Colonic mucosa (tissue), 4 donors: ENCODE results near the gene INSM1. TPM values are rescaled to one million over a fixed set of nuclear protein-coding genes. Genes with fewer than 3 reads are reported as not detected.
"Not testable (repeated sequence)": the region's sequence is repeated elsewhere in the genome, so short reads cannot be mapped to it uniquely, and the experiment has no call there.

Source experiments
- DNase-seq: peaks from one replicate; pipeline ENCODE4 v3.0.0-alpha.2; 2020
- H3K27ac ChIP-seq: fragments of 200-600 bp; one replicate; pipeline ENCODE4 v1.8.0; 2021
- H3K27me3 ChIP-seq: fragments of 200-600 bp; one replicate; pipeline ENCODE4 v1.8.0; 2021
- H3K36me3 ChIP-seq: fragments of 200-600 bp; one replicate; pipeline ENCODE4 v1.8.0; 2021
- H3K4me1 ChIP-seq: fragments of 200-600 bp; one replicate; pipeline ENCODE4 v1.8.0; 2021; ENCODE audit warnings: mild to moderate bottlenecking
- H3K4me3 ChIP-seq: fragments of 200-600 bp; one replicate; pipeline ENCODE4 v1.8.0; 2021
- H3K9ac ChIP-seq, 2 donors: one replicate each; pipeline ENCODE4 v1.7.0; 2013; ENCODE audit warnings: control low read depth in 2 of 2, low read depth in 2 of 2, low read length in 2 of 2
- H3K9me3 ChIP-seq: fragments of 200-600 bp; one replicate; pipeline ENCODE4 v1.8.0; 2021
- intact Hi-C: fragments of 100-400 bp; cut with DNase I; formaldehyde crosslinking; loops from one replicate; pipeline ENCODE4 v1.14.1; 2022
- total RNA-seq, 2 donors: library from RNA; stranded (reverse); fragmentation: NEBNext Ultra II Directional in 1 of 2; extraction: Animal tissue kit (Norgen Biotek cat#: 25700) in 1 of 2; gene quantifications; one replicate each; pipeline ENCODE4 v1.2.1, GENCODE V29; 2021
- TF ChIP-seq, protein P1 (sequence below): fragments of 200-600 bp; IDR thresholded peaks from one replicate; pipeline ENCODE4 v1.8.0; 2022; ENCODE audit warnings: antibody characterized with exemption, mild to moderate bottlenecking
- donor health status: healthy.
- donor health status: DM: no; HTN: no; CAD: no.
- donor health status: DM: no; HTN: no; CAD: no.

The INSM1 gene
- total RNA-seq, 2 donors from 2014 or later: 5.0 to 8.6 TPM

DNA sequence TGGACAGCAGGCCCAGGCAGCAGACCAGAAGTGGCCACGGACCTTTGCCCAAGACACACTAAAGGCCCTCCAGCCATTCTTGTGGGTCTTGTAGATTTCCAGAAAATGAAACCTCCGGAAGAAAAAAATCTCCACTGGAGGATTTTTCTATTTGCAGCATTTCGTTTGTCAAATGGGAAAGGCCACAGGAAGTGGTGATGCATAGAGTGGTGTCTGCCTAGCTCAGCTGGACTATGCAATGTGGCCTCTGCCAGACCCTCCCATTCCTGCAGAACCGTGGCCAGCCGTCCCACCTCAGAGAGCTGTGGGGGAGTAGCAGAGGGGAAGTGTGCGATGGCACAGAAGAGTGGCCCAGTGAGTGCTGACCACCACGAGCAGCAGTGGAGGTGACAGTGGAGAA is 24.0 kb upstream of the INSM1 start:
- DNase-seq: no peak

DNA sequence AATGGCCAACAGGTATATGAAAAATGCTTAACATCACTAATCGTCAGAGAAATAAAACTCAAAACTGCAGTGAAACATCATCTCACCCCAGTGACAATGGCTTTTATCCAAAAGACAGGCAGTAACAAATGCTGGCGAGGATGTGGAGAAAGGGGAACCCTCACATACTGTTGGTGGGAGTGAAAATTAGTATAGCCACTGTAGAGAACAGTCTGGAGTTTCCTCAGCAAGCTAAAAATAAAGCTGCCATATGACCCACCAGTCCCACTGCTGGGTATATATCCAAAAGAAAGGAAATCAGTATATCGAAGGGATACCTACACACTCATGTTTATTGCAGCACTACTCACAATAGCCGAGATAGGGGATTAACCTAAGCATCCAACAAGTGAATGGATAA is 23.4 kb upstream of the INSM1 start:
- no peak overlapping the region for H3K27ac ChIP-seq
- no peaks in the 10 kb centered on the region for H3K9me3 ChIP-seq
- H3K4me1 ChIP-seq: no peaks in the 10 kb centered on the region
- no peak overlapping the region for H3K9ac ChIP-seq
- H3K27me3 ChIP-seq: no peaks in the 10 kb centered on the region
- H3K36me3 ChIP-seq: no peaks in the 10 kb centered on the region
- TF ChIP-seq, protein P1, sequence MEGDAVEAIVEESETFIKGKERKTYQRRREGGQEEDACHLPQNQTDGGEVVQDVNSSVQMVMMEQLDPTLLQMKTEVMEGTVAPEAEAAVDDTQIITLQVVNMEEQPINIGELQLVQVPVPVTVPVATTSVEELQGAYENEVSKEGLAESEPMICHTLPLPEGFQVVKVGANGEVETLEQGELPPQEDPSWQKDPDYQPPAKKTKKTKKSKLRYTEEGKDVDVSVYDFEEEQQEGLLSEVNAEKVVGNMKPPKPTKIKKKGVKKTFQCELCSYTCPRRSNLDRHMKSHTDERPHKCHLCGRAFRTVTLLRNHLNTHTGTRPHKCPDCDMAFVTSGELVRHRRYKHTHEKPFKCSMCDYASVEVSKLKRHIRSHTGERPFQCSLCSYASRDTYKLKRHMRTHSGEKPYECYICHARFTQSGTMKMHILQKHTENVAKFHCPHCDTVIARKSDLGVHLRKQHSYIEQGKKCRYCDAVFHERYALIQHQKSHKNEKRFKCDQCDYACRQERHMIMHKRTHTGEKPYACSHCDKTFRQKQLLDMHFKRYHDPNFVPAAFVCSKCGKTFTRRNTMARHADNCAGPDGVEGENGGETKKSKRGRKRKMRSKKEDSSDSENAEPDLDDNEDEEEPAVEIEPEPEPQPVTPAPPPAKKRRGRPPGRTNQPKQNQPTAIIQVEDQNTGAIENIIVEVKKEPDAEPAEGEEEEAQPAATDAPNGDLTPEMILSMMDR: no peak
- DNase-seq: no peak
- no peak overlapping the region for H3K4me3 ChIP-seq
- intact Hi-C loops: no loop called here

More for the DNA sequence above, 24.0 kb upstream of the INSM1 start:
- H3K9ac ChIP-seq: no peak overlapping the region
- TF ChIP-seq, protein P1: no peak
- H3K9me3 ChIP-seq: no peaks in the 10 kb centered on the region
- no peak overlapping the region for H3K4me3 ChIP-seq
- no peaks in the 10 kb centered on the region for H3K27me3 ChIP-seq
- intact Hi-C loops: no loop called here
- no peak overlapping the region for H3K27ac ChIP-seq
- no peaks in the 10 kb centered on the region for H3K4me1 ChIP-seq
- no peaks in the 10 kb centered on the region for H3K36me3 ChIP-seq

DNA sequence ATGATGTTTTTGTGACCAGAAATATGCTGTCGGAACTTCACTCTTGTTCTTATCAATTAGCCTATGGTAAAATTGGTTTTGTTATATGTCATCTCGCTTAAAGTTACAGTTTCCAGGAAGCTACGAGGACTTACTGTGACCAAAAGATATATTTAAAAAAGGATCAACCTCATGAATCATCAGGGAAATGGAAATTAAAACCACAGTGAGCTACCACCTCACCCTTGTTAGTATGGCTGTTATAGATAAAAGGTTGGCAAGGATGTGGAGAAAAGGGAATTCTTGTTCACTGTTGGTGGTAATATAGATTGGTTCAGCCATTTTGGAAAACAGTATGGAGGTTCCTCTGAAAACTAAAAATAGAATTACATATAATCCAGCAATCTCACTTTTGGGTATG is 14.3 kb upstream of the INSM1 start:
- TF ChIP-seq, protein P1: no peak
- Histone ChIP-seq H3K9me3 (no peaks in the 10 kb centered on the region), H3K4me3 (no peak overlapping the region), H3K36me3 (no peaks in the 10 kb centered on the region), H3K27me3 (no peaks in the 10 kb centered on the region), H3K27ac (no peak overlapping the region), H3K9ac (no peak overlapping the region), H3K4me1 (no peaks in the 10 kb centered on the region)
- no peak for DNase-seq
- intact Hi-C loops: no loop called here

DNA sequence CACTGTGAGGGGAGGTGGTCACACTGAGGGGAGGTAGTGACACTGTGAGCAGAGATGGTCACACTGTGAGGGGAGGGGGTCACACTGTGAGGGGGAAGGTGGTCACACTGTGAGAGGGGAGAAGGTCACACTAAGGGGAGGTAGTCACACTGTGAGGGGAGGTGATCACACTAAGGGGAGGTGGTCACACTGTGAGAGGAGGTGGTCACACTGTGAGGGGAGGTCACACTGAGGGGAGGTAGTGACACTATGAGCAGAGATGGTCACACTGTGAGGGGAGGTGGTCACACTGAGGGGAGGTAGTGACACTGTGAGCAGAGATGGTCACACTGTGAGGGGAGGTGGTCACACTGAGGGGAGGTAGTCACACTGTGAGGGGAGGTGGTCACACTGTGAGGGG is 12.4 kb upstream of the INSM1 start:
- H3K27ac ChIP-seq, H3K9ac ChIP-seq, H3K27me3 ChIP-seq: not testable (repeated sequence)

GRCh38 chr20:20358801-20359200 is 9.1 kb upstream of the INSM1 start:
- intact Hi-C loops: no loop called here
- Histone ChIP-seq H3K9me3 (no peaks in the 10 kb centered on the region), H3K4me3 (no peak overlapping the region), H3K9ac (no peak overlapping the region), H3K27ac (no peak overlapping the region), H3K36me3 (no peaks in the 10 kb centered on the region), H3K4me1 (no peaks in the 10 kb centered on the region), H3K27me3 (peaks cover 12% of the 10 kb centered on the region)
- TF ChIP-seq, protein P1: no peak
- no peak for DNase-seq

More for the DNA sequence above, 12.4 kb upstream of the INSM1 start:
- H3K4me1 ChIP-seq, H3K4me3 ChIP-seq, H3K36me3 ChIP-seq, DNase-seq, intact Hi-C loops, H3K9me3 ChIP-seq: not testable (repeated sequence)

- no peak overlapping the region for H3K27ac ChIP-seq
- H3K27me3 ChIP-seq: peaks cover 20% of the 10 kb centered on the region
- no peak overlapping the region for H3K4me3 ChIP-seq
- peaks cover 4% of the 10 kb centered on the region for H3K4me1 ChIP-seq
- no peak overlapping the region for H3K9ac ChIP-seq
- H3K9me3 ChIP-seq: no peaks in the 10 kb centered on the region
- TF ChIP-seq, protein P1: no peak
- intact Hi-C loops: loop anchor here (5.0 kb wide), 1 partner anchor 208 kb away; no protein-coding TSS in a partner anchor
- no peaks in the 10 kb centered on the region for H3K36me3 ChIP-seq
- no peak for DNase-seq
These were observed 8.3 kb upstream of the INSM1 start for GRCh38 chr20:20359628-20360027.
